Suprapubic skin (tissue), 4 donors: ENCODE results near the gene CAMTA1. TPM values are rescaled to one million over a fixed set of nuclear protein-coding genes. Genes with fewer than 3 reads are reported as not detected.

Source experiments
- DNase-seq, 2 donors: peaks; one replicate each; pipeline ENCODE4 v3.0.0-alpha.2; 2019; ENCODE audit warnings: low spot score in 2 of 2
- H3K27ac ChIP-seq: fragments of 200-600 bp; sonication (generic); one replicate; pipeline ENCODE4 v1.5.1; 2019
- H3K27me3 ChIP-seq: fragments of 200-600 bp; sonication (generic); one replicate; pipeline ENCODE4 v1.5.1; 2019
- H3K36me3 ChIP-seq: fragments of 200-600 bp; sonication (generic); one replicate; pipeline ENCODE4 v1.5.1; 2019
- H3K4me1 ChIP-seq: fragments of 200-600 bp; sonication (generic); one replicate; pipeline ENCODE4 v1.5.1; 2019
- H3K4me3 ChIP-seq: fragments of 200-600 bp; sonication (generic); one replicate; pipeline ENCODE4 v1.5.1; 2019; ENCODE audit warnings: mild to moderate bottlenecking
- H3K9me3 ChIP-seq: fragments of 200-600 bp; sonication (generic); one replicate; pipeline ENCODE4 v1.5.1; 2019
- CTCF ChIP-seq, 2 donors: fragments of 200-600 bp in 1 of 2; fragments of 450-650 bp in 1 of 2; sonication (generic) in 1 of 2; IDR thresholded peaks; one replicate each; pipeline ENCODE4 v1.5.1; 2016 to 2019; ENCODE audit warnings: antibody characterized with exemption in 2 of 2, mild to moderate bottlenecking in 1 of 2, moderate library complexity in 1 of 2
- EP300 ChIP-seq: sonication (generic); formaldehyde crosslinking; IDR thresholded peaks from one replicate; pipeline ENCODE4 v1.6.1; 2017; ENCODE audit warnings: antibody characterized with exemption
- POLR2A ChIP-seq, 2 donors: fragments of 450-650 bp; IDR thresholded peaks; one replicate each; pipeline ENCODE4 v1.6.1; 2017; ENCODE audit warnings: antibody characterized with exemption in 2 of 2, mild to moderate bottlenecking in 2 of 2, moderate library complexity in 2 of 2
- POLR2AphosphoS5 ChIP-seq, 3 donors: sonication (generic); formaldehyde crosslinking; IDR thresholded peaks; one replicate each; pipeline ENCODE4 v1.6.1; 2017; ENCODE audit warnings: antibody characterized with exemption in 3 of 3
- WGBS: methylation state at CpG from one replicate; pipeline ENCODE4 v1.1.5; 2018; 5-methylcytosine and 5-hydroxymethylcytosine counted together
- total RNA-seq, 4 donors: library from RNA; depleted of rRNA; stranded (reverse); fragments of >200 nt; gene quantifications; one replicate each; pipeline ENCODE4 v1.1.0, GENCODE V29; 2016

The CAMTA1 gene
- total RNA-seq, 4 donors from 2014 or later: 40.4 to 54.1 (median 46.6) TPM

DNA sequence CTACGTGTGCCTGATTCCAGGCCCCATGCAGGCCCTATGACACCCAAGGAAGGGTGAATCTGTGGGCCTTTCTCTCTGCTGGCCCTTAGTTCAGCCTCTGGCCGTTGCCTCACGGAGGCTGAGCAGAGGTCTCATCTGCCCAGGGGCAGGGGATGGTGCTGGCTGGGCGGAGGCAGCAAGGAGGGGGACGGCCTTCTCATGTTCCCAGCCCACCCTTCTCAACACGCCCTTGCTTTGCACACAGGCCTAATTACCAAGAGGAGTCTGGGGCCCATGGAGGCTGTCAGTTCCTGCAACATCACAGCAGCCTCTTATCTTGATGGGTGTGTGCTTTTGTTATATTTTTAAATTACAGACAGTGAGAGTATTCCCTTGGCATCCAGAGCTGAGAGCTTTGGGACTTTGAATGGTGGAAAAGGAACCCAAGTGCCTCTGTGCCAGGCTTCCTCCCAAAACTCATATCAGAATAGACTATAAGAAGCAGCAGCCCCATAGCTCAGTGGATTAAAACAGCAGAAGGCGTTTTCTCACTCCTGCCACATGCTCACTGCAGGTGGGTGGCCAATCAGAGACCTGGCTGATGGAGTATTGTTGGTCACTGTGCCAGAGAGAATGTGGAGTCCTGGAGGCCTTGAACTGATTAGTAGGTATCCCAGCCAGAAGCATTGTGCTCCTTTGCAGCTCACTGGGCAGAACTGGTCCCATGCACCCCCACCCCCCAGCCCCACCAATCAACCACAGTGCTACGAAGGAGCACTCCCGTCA, 164.9 kb downstream of the CAMTA1 start:
- H3K27me3 ChIP-seq: peaks cover 3% of the 10 kb centered on the region
- H3K9me3 ChIP-seq: no peaks in the 10 kb centered on the region
- H3K4me1 ChIP-seq: no peaks in the 10 kb centered on the region
- WGBS: 90% methylated on average over 6 of the region's 9 CpGs
- DNase-seq: no peak
- no peak overlapping the region for H3K4me3 ChIP-seq
- H3K27ac ChIP-seq: no peak overlapping the region
- TF ChIP-seq CTCF (IDR thresholded peaks at IDR 0.05): no peak
- no peak for TF ChIP-seq POLR2AphosphoS5 (IDR thresholded peaks at IDR 0.05)
- TF ChIP-seq EP300: no peak
- TF ChIP-seq POLR2A (IDR thresholded peaks at IDR 0.05): no peak
- H3K36me3 ChIP-seq: no peaks in the 10 kb centered on the region

GRCh38 chr1:6951536-6951935, 166.3 kb downstream of the CAMTA1 start:
- H3K9me3 ChIP-seq: no peaks in the 10 kb centered on the region
- no peak overlapping the region for H3K4me3 ChIP-seq
- H3K36me3 ChIP-seq: no peaks in the 10 kb centered on the region
- 97% methylated on average over 5 of the region's 12 CpGs for WGBS
- H3K27me3 ChIP-seq: peaks cover 3% of the 10 kb centered on the region
- no peak for TF ChIP-seq POLR2A (IDR thresholded peaks at IDR 0.05)
- TF ChIP-seq CTCF (IDR thresholded peaks at IDR 0.05): no peak
- TF ChIP-seq EP300: no peak
- no peak for TF ChIP-seq POLR2AphosphoS5 (IDR thresholded peaks at IDR 0.05)
- no peak for DNase-seq
- no peaks in the 10 kb centered on the region for H3K4me1 ChIP-seq
- H3K27ac ChIP-seq: no peak overlapping the region

- no peaks in the 10 kb centered on the region for H3K36me3 ChIP-seq
- TF ChIP-seq EP300 (no peak), POLR2AphosphoS5 (IDR thresholded peaks at IDR 0.05) (no peak), POLR2A (IDR thresholded peaks at IDR 0.05) (no peak)
- no peaks in the 10 kb centered on the region for H3K4me1 ChIP-seq
- no peak overlapping the region for H3K4me3 ChIP-seq
- peaks cover 3% of the 10 kb centered on the region for H3K27me3 ChIP-seq
- H3K9me3 ChIP-seq: no peaks in the 10 kb centered on the region
- WGBS: 76% methylated on average over 6 of the region's 12 CpGs
- no peak for DNase-seq
- H3K27ac ChIP-seq: no peak overlapping the region
Observed at GRCh38 chr1:6953216-6953615, 168.0 kb downstream of the CAMTA1 start.

- H3K4me3 ChIP-seq: no peak overlapping the region
- DNase-seq: no peak
- no peaks in the 10 kb centered on the region for H3K9me3 ChIP-seq
- H3K27me3 ChIP-seq: peaks cover 3% of the 10 kb centered on the region
- TF ChIP-seq CTCF (IDR thresholded peaks at IDR 0.05) (no peak), POLR2AphosphoS5 (IDR thresholded peaks at IDR 0.05) (no peak), EP300 (no peak), POLR2A (IDR thresholded peaks at IDR 0.05) (no peak)
- no peaks in the 10 kb centered on the region for H3K36me3 ChIP-seq
- H3K4me1 ChIP-seq: no peaks in the 10 kb centered on the region
- 80% methylated on average over 10 of the region's 11 CpGs for WGBS
- H3K27ac ChIP-seq: no peak overlapping the region
Observed at GRCh38 chr1:6953907-6954364, 168.7 kb downstream of the CAMTA1 start.

GRCh38 chr1:6954591-6954990, 169.3 kb downstream of the CAMTA1 start:
- Histone ChIP-seq H3K27ac (no peak overlapping the region), H3K36me3 (no peaks in the 10 kb centered on the region), H3K4me3 (no peak overlapping the region), H3K9me3 (no peaks in the 10 kb centered on the region), H3K4me1 (no peaks in the 10 kb centered on the region), H3K27me3 (peaks cover 3% of the 10 kb centered on the region)
- TF ChIP-seq POLR2AphosphoS5 (IDR thresholded peaks at IDR 0.05) (no peak), CTCF (IDR thresholded peaks at IDR 0.05) (no peak), EP300 (no peak)
- 68% methylated on average over 13 of the region's 15 CpGs for WGBS
- no peak for DNase-seq
